GM19238 (cell line): ENCODE measurements around the gene CDC37.

Source experiments
- DNase-seq: peaks from one replicate; pipeline ENCODE4 v3.0.0; 2011; ENCODE audit warnings: low spot score; ENCODE audit not compliant: insufficient read length

The CDC37 gene

DNA sequence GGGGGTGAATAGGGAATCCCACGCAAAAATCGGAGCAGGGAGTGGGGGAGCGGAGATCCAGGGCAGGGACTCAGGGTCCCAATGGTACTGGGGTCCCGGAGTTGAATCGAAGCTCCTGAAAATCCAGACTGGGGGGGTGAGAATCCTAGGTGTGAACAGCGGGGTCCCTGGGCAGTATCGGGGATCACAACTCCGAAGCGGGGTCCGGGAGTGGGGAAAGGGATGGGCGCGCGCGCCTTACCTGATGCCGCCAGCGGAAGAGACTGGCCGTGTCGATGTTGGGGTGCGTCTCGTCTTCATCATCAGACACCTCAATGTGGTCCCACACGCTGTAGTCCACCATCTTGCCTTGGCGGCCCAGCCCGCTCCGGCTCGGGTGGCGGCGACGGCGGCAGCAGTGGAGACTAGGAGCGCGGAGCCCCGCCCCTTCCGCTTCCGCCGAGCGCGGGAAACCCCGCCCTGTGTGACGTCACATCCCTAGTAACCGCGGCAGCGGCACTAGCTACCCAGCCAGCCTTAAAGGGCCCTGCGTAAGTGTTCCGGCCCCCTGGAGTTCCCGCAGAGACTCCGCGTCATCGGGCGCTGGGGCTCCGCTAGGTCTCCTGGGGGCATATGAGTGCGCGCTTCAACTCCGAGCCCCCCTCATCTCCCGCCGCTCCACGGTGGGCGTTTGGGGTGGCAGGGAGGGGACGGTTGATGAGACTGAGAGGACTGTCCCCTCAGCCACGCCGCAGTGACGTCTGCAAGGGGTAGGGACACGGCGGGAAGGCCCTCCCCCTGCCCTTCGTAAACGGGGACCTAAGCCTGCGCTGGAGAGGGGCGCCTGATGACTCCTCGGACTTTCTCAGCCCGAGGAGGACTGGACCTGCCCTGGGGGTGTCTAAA lies at the start of gene CDC37:
Gene CDC37 (minus strand): TSS at position 406 of the 885 bp plus-strand sequence. CDS start 63 bp downstream, at position 343.
- peak; percentile 99 for DNase-seq

DNA sequence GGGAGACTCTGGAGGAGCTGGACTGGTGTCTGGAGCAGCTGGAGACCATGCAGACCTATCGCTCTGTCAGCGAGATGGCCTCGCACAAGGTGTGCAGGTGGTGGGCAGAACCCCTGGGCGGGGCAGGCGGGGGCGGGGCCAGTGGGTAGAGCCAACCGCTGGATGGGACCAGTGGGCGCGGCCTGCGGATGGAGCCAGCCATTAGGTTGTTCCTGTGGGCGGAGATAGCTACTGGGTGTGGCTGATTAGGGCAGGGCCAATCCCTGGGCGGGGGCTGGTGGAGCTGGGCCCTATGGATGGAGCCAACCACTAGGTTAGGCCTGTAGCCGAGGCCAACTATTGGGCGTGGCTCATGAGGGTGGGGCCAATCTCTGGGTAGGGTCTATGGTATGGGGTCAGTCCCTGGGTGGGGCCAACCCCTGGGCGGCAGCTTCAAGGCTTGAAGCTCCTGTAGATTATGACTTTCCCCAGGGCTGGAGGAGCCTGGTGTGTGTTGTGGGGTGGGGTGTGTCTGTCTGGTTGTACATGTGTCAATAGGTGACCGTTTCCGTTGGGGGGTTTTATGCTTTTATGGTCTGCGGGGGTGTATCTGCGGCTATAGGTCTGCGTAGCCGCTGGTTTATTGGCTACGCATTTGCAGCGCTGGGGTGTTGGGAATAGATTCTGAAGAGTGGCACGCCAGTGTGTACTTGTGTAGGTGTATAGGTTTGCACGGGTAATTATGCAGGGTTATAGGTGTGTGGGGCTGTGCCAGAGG lies 47.7 kb upstream of the CDC37 start:
- DNase-seq: no peak

GRCh38 chr19:10450191-10450852 lies 47.0 kb upstream of the CDC37 start:
- no peak for DNase-seq

DNA sequence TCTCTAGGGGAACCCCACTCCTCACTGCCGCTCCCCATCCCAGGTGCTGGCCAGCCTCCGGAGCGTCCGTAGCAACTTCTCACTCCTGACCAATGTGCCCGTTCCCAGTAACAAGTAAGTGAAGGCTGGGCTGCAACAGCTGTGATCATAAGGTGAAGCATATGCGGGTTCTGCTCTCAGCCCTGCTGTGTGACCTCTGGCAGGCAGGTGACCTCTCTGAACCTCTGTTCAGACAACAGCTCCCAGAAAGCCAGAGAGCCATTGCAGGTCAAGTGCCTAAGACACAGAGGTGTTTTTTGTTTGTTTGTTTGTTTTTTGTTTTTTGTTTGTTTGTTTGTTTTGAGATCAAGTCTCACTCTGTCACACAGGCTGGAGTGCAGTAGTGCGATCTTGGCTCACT lies 45.7 kb upstream of the CDC37 start:
- DNase-seq: no peak

GRCh38 chr19:10442698-10443097 lies 39.4 kb upstream of the CDC37 start:
- no peak for DNase-seq

- DNase-seq: no peak
Observed at GRCh38 chr19:10439588-10439987, 36.2 kb upstream of the CDC37 start.

- DNase-seq: no peak
Observed at GRCh38 chr19:10433131-10433536, 29.8 kb upstream of the CDC37 start.

DNA sequence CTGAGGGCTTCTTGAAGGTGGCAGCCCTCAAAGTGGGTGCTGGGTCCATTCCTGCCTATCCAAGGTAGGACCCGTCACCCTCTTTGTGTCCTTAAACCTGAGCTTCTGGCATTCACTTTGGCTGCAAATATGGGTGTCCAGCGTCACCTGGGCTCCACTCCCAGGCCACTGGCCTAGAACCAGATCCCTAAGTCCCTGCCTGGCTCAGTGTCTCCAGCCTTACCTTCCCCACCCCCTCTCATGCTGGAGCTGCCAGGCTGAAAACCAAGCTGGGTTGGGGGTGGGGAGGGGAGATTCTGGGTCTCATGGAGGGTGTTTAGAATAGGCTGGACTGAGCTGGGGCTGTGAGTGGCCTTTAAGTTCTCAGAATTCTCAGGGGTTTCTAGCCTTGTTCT lies 29.4 kb upstream of the CDC37 start:
- no peak for DNase-seq

GRCh38 chr19:10431943-10432735 lies 28.8 kb upstream of the CDC37 start:
- no peak for DNase-seq

DNA sequence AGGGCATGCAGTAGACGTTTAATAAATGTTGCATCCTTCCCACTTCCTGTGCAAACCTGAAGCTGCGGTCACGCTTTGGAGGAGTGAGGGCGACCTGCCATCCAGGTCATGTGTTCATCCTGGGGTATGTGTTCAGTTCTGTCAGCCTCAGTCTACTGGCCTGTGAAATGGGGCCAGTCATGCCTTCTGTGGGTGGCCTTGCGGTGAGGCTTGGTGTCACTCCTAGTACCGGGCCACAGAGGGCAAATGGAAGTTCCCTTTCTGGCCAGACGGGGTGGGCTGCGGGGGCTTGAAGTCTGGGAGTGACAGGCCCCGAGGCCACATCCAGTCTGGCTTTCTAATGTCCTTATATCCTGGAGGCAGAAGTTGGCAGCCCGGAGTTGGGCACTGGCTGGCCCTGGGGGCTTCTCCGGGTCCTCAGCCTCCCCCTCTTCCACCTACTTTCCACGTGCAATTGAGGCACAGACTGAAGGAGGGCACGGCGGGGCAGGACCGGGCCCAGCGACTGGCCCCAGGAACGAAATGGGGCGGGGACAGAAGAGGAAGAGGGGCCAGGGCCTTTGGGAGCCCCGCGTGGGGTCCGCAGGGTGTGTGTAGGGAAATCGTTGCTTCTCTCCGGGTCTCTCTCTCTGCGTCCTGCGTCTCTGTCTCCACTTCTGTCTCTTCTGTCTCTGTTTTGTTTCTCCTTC lies 28.1 kb upstream of the CDC37 start:
- DNase-seq: no peak

DNA sequence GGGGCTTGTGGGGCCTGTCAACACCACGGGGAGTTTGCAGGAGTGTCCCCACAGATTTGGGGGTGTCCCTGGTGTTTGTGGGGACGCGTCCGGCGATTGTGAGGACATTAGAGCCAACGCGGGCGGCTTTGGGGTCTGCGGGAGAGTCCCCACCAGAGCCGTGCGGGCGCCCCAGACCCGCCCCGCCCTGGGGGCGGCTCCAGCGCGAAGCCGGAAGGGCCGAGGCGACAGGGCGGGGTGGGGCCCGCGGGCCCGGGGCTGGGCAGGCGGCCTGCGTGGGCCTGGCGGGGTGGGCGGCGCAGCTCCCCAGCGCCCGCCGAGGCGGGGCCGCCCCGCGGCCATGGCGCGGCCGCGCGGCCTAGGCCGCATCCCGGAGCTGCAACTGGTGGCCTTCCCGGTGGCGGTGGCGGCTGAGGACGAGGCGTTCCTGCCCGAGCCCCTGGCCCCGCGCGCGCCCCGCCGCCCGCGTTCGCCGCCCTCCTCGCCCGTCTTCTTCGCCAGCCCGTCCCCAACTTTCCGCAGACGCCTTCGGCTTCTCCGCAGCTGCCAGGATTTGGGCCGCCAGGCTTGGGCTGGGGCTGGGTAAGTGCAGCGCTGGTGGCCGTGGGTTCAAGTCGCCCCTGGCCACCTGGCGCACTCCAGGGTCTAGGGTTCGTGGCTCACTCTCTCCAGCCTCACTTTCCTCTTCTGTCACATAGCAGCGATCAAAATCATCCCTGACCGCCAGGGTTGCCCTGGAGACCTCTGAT lies 27.3 kb upstream of the CDC37 start:
- no peak for DNase-seq

DNA sequence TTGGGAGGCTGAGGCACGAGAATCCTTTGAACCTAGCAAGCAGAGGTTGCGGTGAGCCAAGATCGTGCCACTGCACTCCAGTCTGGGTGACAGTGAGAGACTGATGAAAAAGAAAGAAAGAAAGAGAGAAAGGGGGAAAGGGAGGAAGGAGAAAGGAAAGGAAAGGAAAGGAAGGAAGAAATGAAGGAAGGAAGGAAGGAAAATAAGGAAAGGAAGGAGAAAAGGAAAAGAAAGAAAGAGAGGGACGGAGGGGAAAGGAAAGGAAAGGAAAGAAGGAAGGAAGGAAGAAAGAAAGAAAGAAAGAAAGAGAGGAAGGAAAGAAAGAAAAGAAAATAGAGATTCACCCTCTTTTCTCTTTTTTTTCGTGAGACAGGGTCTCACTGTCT lies 25.6 kb upstream of the CDC37 start:
- DNase-seq: no peak

DNA sequence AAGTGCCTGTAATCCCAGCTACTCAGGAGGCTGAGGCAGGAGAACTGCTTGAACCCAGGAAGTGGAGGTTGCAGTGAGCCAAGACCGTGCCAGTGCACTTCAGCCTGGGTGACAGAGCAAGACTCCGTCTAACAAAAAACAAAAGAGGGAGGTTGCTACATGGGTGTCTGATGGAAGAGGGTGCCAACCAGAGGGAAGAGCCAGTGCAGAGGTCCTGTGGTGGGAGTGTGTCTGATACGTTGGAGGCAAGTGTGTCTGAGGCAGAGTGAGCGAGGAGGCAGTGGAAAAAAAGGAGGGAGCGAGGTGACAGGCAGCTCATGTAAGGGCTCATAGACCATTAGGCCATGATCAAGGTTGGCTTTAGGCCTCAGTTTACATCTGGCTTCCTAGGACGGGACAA lies 23.8 kb upstream of the CDC37 start:
- DNase-seq: no peak

DNA sequence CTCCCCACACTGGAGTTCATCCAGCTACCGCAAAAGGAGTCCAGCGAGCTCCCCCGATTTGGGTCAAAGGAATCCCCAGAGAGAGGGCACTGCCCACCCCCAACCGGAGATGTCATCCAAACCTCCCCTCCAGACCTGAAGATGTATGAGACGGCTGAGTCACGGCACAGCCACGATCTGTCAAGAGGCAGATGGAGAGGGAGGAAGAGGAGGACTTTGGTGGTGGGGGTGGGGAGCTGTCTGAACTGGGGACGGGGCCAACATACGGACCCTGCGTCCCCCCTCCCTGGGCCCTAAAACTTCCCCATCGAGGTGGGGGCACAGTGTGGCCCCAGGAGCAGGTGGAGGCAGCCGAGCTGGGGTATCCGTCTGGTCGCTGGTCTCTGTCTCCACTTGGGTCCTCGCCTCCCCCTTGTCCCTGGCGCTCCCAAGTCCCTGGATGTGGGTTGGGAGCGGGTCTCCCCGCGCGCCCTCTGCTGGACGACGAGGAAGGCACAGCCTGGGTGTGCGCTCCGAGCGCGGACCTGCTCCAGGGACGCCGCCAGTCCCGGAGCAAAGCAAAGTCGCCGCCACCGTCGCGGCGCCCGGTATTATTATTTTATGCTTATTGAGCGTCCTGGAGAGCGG lies 20.8 kb upstream of the CDC37 start:
- peak; percentile 82 for DNase-seq

- no peak for DNase-seq
Observed at GRCh38 chr19:10422846-10423245, 19.5 kb upstream of the CDC37 start.

DNA sequence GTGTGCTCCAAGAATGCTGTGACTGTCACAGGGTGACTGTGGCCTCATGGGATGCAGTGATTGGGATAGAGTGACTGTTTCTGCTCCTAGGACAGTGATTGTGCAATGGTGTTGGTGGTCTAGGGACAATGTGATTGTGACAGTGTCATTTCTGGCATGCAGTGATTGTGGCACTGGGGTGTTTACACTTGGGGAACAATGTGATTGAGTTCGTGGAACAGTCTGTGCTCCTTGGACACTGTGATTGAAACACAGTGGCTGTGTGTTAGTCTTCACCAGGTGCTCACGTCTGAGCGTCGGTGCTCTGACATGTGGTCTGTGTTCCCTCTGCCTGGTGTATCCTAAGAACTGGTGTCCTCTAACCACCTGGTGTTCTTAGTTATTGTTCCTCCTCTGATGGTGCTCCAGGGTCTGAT lies 18.7 kb upstream of the CDC37 start:
- DNase-seq: no peak

DNA sequence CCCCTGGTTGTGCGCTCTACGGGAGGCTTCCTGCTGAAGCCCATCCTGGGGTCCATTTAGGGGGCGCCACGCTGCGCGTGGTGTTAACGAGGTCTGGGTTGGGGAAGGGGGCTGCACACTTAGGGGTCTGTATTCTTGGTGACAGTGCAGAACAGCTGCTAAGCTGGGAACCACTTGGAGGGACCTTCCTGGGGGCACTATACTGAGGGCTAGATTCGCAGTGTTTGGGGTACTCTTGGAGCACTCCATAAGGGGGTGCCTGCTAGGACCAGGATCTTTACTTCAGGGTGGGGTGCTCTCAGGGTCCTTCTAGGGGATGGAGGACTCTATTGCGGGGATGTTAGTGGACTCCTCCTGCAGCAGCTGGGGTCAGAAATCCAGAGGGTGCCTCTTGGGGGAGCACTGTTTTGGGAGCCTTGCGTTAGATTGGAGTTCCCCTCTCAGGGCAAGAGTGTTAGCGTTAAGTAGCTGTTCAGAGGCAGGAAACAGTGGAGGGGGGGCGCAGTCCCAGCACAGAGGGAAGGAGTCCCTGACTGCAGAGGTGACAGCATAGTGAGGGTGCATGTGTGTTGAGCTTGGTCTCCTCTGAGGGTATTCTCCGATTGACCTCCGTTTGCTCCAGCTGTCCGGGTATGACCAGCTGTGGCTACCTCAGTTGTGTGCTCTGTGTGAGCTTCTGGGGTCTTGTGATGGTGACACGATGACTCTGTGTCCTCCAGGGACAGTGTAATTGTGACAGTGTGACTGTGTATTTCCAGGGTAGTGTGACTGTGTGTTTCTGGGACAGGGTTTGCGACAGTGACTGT lies 18.1 kb upstream of the CDC37 start:
- no peak for DNase-seq

GRCh38 chr19:10420444-10421239 lies 17.3 kb upstream of the CDC37 start, which contains the start of gene PDE4A:
TSS of gene PDE4A (plus strand) at chr19:10420538. CDS start at chr19:10420765, 227 bp downstream.
- DNase-seq: no peak
